ENCODE results near the gene UBE2Z. TPM values are rescaled to one million over a fixed set of nuclear protein-coding genes. Genes with fewer than 3 reads are reported as not detected.

Gene UBE2Z
- total and polyA plus RNA-seq, 2 of the 13 experiments (the other 11 are each of a cell fraction or from before 2014, with no cell fraction given) = 63.2 to 122 TPM

- no peak for TF ChIP-seq HES4 (CRISPR knock-in tag; IDR thresholded peaks at IDR 0.05; ENCODE audit: borderline replicate concordance)
- TF ChIP-seq KLF6 (CRISPR knock-in tag; IDR thresholded peaks at IDR 0.05) = peak; percentile 79; the same call in 1 of the 2 replicates
- TF ChIP-seq SRY (CRISPR knock-in tag; IDR thresholded peaks at IDR 0.05) = 0 out of 2 replicates have a peak, but pooled peaks have one; percentile 44
- peak; percentile 98 for TF ChIP-seq ZNF124 (CRISPR knock-in tag; IDR thresholded peaks at IDR 0.05)
- no peak; the same call in 1 of the 2 replicates for TF ChIP-seq SNAI1 (CRISPR knock-in tag; IDR thresholded peaks at IDR 0.05; ENCODE audit: borderline replicate concordance)
- peak; percentile 97 for TF ChIP-seq SAFB2 (CRISPR knock-in tag; IDR thresholded peaks at IDR 0.05; ENCODE audit: borderline replicate concordance, low read depth)
- no peak for TF ChIP-seq ZNF180 (CRISPR knock-in tag; IDR thresholded peaks at IDR 0.05; ENCODE audit: borderline replicate concordance, low read depth)
- no peak for TF ChIP-seq E2F2 (CRISPR knock-in tag; IDR thresholded peaks at IDR 0.05; ENCODE audit: borderline replicate concordance)
- TF ChIP-seq GMEB1 (CRISPR knock-in tag; IDR thresholded peaks at IDR 0.05; ENCODE audit: borderline replicate concordance) = peak; percentile 65; the same call in 1 of the 2 replicates
- no peak for TF ChIP-seq ELK4 (CRISPR knock-in tag; IDR thresholded peaks at IDR 0.05; ENCODE audit: borderline replicate concordance)
- TF ChIP-seq NFYB (CRISPR knock-in tag; IDR thresholded peaks at IDR 0.05) = no peak
- 0 out of 2 replicates have a peak, but pooled peaks have one; percentile 33 for TF ChIP-seq ZNF343 (CRISPR knock-in tag; IDR thresholded peaks at IDR 0.05)
- TF ChIP-seq CREB1 (IDR thresholded peaks at IDR 0.05) = 0 out of 2 replicates have a peak, but pooled peaks have one; percentile 13
- TF ChIP-seq CREB1 (CRISPR knock-in tag; IDR thresholded peaks at IDR 0.05) = peak; percentile 82
- TF ChIP-seq CSRNP2 (CRISPR knock-in tag; conservative IDR thresholded peaks at IDR 0.05; ENCODE audit: low read depth) = no peak
- TF ChIP-seq ZNF788 (CRISPR knock-in tag; IDR thresholded peaks at IDR 0.05; ENCODE audit: borderline replicate concordance) = peak; percentile 98; the same call in 1 of the 2 replicates
- TF ChIP-seq DMTF1 (CRISPR knock-in tag; IDR thresholded peaks at IDR 0.05) = no peak
These were observed 36.5 kb upstream of the UBE2Z start (continued) for GRCh38 chr17:48871551-48872351.

Measured in HepG2 (cell line).